Aorta (tissue), 5 donors: ENCODE measurements around the gene TPST2. TPM values are rescaled to one million over a fixed set of nuclear protein-coding genes. Genes with fewer than 3 reads are reported as not detected.

Experiments
- ATAC-seq: fragments of 200-7000 bp; cut with Tn5 transposase; one replicate; pipeline ENCODE4 v1.9.1; 2022; ENCODE audit warnings: moderate library complexity; ENCODE audit not compliant: low FRiP score
- DNase-seq, 2 donors: peaks; one replicate each; pipeline ENCODE4 v3.0.0-alpha.2; 2020
- H3K27ac ChIP-seq, 2 donors: one replicate each; pipeline ENCODE4 v1.5.1; 2013; ENCODE audit warnings: low read length in 2 of 2, mild to moderate bottlenecking in 2 of 2, moderate library complexity in 2 of 2, control low read depth in 1 of 2, inconsistent platforms in 1 of 2, low read depth in 1 of 2
- H3K27me3 ChIP-seq, 2 donors: one replicate each; pipeline ENCODE4 v1.6.1; 2013; ENCODE audit warnings: control low read depth in 1 of 2, low read length in 1 of 2, mild to moderate bottlenecking in 1 of 2, moderate library complexity in 1 of 2; ENCODE audit not compliant: insufficient read depth in 2 of 2, control insufficient read depth in 1 of 2
- H3K36me3 ChIP-seq, 2 donors: one replicate each; pipeline ENCODE4 v1.6.1; 2013; ENCODE audit warnings: control low read depth in 1 of 2, low read length in 1 of 2, mild to moderate bottlenecking in 1 of 2; ENCODE audit not compliant: insufficient read depth in 2 of 2, control insufficient read depth in 1 of 2
- H3K4me1 ChIP-seq, 2 donors: one replicate each; pipeline ENCODE4 v1.6.1; 2013; ENCODE audit warnings: low read length in 2 of 2, control low read depth in 1 of 2, mild to moderate bottlenecking in 1 of 2, moderate library complexity in 1 of 2; ENCODE audit not compliant: insufficient read depth in 2 of 2, control insufficient read depth in 1 of 2
- H3K4me3 ChIP-seq, 2 donors: one replicate each; pipeline ENCODE4 v1.5.1; 2013; ENCODE audit warnings: low read length in 2 of 2, control low read depth in 1 of 2, mild to moderate bottlenecking in 1 of 2
- H3K9me3 ChIP-seq: one replicate; pipeline ENCODE4 v1.6.1; 2013; ENCODE audit warnings: mild to moderate bottlenecking, low read length; ENCODE audit not compliant: control insufficient read depth
- WGBS, 2 donors: extraction: QIAGEN DNeasy Blood & Tissue Kit; methylation state at CpG; one replicate each; pipeline ENCODE4 v1.1.7; 2013; 5-methylcytosine and 5-hydroxymethylcytosine counted together
- intact Hi-C, 2 donors: fragments of 100-400 bp; cut with DNase I; formaldehyde crosslinking; loops; one replicate each; pipeline versions ENCODE4 v1.14.2 to v1.15.0; 2022
- polyA plus RNA-seq, 2 donors: library from polyadenylated mRNA; stranded (reverse); fragments of 200-250 nt; gene quantifications; one replicate each; pipeline ENCODE4 v1.2.3, GENCODE V29; 2013
- total RNA-seq, 2 donors: library from RNA; stranded (reverse); fragmentation: NEBNext Ultra II Directional; extraction: Animal tissue kit (Norgen Biotek cat#: 25700); gene quantifications; one replicate each; pipeline ENCODE4 v1.2.1, GENCODE V29; 2021
- donor health status: healthy with polysubstance abuse.
- donor health status: Bipolar disorder and iron deficiency.
- donor health status: DM: no; HTN: no; CAD: no.
- donor health status: DM: no; HTN: no; CAD: no.
- donor health status: DM: yes; HTN: yes; CAD: no.

The TPST2 gene
- total and polyA plus RNA-seq, 4 donors, result 10.8 to 26.7 (median 18.4) TPM

GRCh38 chr22:26604368-26604767 lies 14.4 kb upstream of the TPST2 start:
- no peaks in the 10 kb centered on the region for H3K4me1 ChIP-seq

GRCh38 chr22:26602127-26602526 lies 12.2 kb upstream of the TPST2 start:
- Histone ChIP-seq H3K36me3 (no peaks in the 10 kb centered on the region), H3K4me1 (no peaks in the 10 kb centered on the region), H3K9me3 (no peaks in the 10 kb centered on the region), H3K27me3 (no peaks in the 10 kb centered on the region), H3K27ac (no peak overlapping the region), H3K4me3 (no peak overlapping the region)
- ATAC-seq (no peak), DNase-seq (no peak)
- 72 to 76% methylated on average over 4 of the region's 4 CpGs for WGBS, 2 donors
- intact Hi-C loops, result no loop called here

More at GRCh38 chr22:26604368-26604767, 14.4 kb upstream of the TPST2 start:
- DNase-seq (no peak), ATAC-seq (no peak)
- intact Hi-C loops, result no loop called here
- Histone ChIP-seq H3K36me3 (no peaks in the 10 kb centered on the region), H3K4me3 (no peak overlapping the region), H3K27ac (no peak overlapping the region), H3K9me3 (no peaks in the 10 kb centered on the region), H3K27me3 (no peaks in the 10 kb centered on the region)
- WGBS, 2 donors, result 84 to 91% methylated on average over 1 of the region's 1 CpG

- no peak for DNase-seq
- Histone ChIP-seq H3K27me3 (no peaks in the 10 kb centered on the region), H3K4me3 (no peak overlapping the region), H3K36me3 (no peaks in the 10 kb centered on the region), H3K27ac (no peak overlapping the region), H3K9me3 (no peaks in the 10 kb centered on the region), H3K4me1 (no peaks in the 10 kb centered on the region)
- intact Hi-C loops, result no loop called here
- WGBS, 2 donors, result 79 to 83% methylated on average over 12 of the region's 12 CpGs
- no peak for ATAC-seq
These were observed 11.8 kb upstream of the TPST2 start for GRCh38 chr22:26601726-26602125.

- DNase-seq (no peak), ATAC-seq (no peak)
- WGBS, 2 donors, result 78 to 81% methylated on average over 11 of the region's 11 CpGs
- H3K4me3 ChIP-seq, result no peak overlapping the region
- no peaks in the 10 kb centered on the region for H3K27me3 ChIP-seq
- no peaks in the 10 kb centered on the region for H3K36me3 ChIP-seq
- H3K9me3 ChIP-seq, result no peaks in the 10 kb centered on the region
- intact Hi-C loops, result no loop called here
- no peaks in the 10 kb centered on the region for H3K4me1 ChIP-seq
- no peak overlapping the region for H3K27ac ChIP-seq
These were observed 9.6 kb upstream of the TPST2 start for GRCh38 chr22:26599505-26599904.

- Histone ChIP-seq H3K27ac (no peak overlapping the region), H3K9me3 (no peaks in the 10 kb centered on the region), H3K27me3 (no peaks in the 10 kb centered on the region), H3K4me1 (no peaks in the 10 kb centered on the region), H3K4me3 (no peak overlapping the region), H3K36me3 (no peaks in the 10 kb centered on the region)
- intact Hi-C loops, result no loop called here
- DNase-seq (no peak), ATAC-seq (no peak)
- WGBS, 2 donors, result 78 to 79% methylated on average over 4 of the region's 4 CpGs
These were observed 7.5 kb upstream of the TPST2 start for GRCh38 chr22:26597480-26597879.

GRCh38 chr22:26597026-26597425 lies 7.1 kb upstream of the TPST2 start:
- 69 to 78% methylated on average over 4 of the region's 4 CpGs for WGBS, 2 donors
- Histone ChIP-seq H3K9me3 (no peaks in the 10 kb centered on the region), H3K4me3 (no peak overlapping the region), H3K36me3 (no peaks in the 10 kb centered on the region), H3K4me1 (no peaks in the 10 kb centered on the region), H3K27ac (no peak overlapping the region), H3K27me3 (no peaks in the 10 kb centered on the region)
- intact Hi-C loops, result no loop called here
- ATAC-seq (no peak), DNase-seq (no peak)

GRCh38 chr22:26593763-26594162 lies 3.8 kb upstream of the TPST2 start:
- ATAC-seq, result no peak

GRCh38 chr22:26592421-26592891 lies 2.5 kb upstream of the TPST2 start:
- intact Hi-C loops, result no loop called here
- ATAC-seq, result no peak

More at GRCh38 chr22:26593763-26594162, 3.8 kb upstream of the TPST2 start:
- Histone ChIP-seq H3K9me3 (no peaks in the 10 kb centered on the region), H3K27ac (no peak overlapping the region), H3K27me3 (no peaks in the 10 kb centered on the region), H3K4me3 (no peak overlapping the region), H3K4me1 (no peaks in the 10 kb centered on the region), H3K36me3 (no peaks in the 10 kb centered on the region)
- 38 to 43% methylated on average over 1 of the region's 1 CpG for WGBS, 2 donors
- intact Hi-C loops, result no loop called here
- no peak for DNase-seq

GRCh38 chr22:26589367-26589844 lies 526 bp downstream of the TPST2 start:
- WGBS, 2 donors, result 1% methylated on average over 36 to 44 of the region's 44 CpGs
- DNase-seq (peak; percentile 59 to 79), ATAC-seq (peak; percentile 43)
- intact Hi-C loops, result no loop called here
- Histone ChIP-seq H3K9me3 (no peaks in the 10 kb centered on the region), H3K27ac (no peak overlapping the region), H3K4me3 (peak overlapping the region; percentile 59 to 93), H3K4me1 (no peaks in the 10 kb centered on the region), H3K36me3 (no peaks in the 10 kb centered on the region), H3K27me3 (no peaks in the 10 kb centered on the region)

More at GRCh38 chr22:26592421-26592891, 2.5 kb upstream of the TPST2 start:
- DNase-seq, result no peak
- Histone ChIP-seq H3K9me3 (no peaks in the 10 kb centered on the region), H3K27me3 (no peaks in the 10 kb centered on the region), H3K4me1 (no peaks in the 10 kb centered on the region), H3K36me3 (no peaks in the 10 kb centered on the region), H3K4me3 (no peak overlapping the region), H3K27ac (no peak overlapping the region)
- 90 to 91% methylated on average over 4 of the region's 4 CpGs for WGBS, 2 donors
